Karpas-422 (cell line): ENCODE measurements around the gene HIGD2A. TPM values are rescaled to one million over a fixed set of nuclear protein-coding genes. Genes with fewer than 3 reads are reported as not detected.
A peak's percentile ranks its signal among the peaks of the same experiment; 100 is the strongest.

Source experiments
- DNase-seq: peaks from one replicate; pipeline ENCODE4 v3.0.0-alpha.2; 2015
- H2AFZ ChIP-seq: fragments of 200-600 bp; sonication (generic); 2 replicates; pipeline ENCODE4 v1.6.1; 2014; ENCODE audit warnings: antibody characterized with exemption, low read length, mixed read lengths
- H3K27ac ChIP-seq: fragments of 200-600 bp; sonication (generic); 2 replicates; pipeline ENCODE4 v1.5.1; 2014; ENCODE audit warnings: mild to moderate bottlenecking, low read length, moderate library complexity
- H3K27me3 ChIP-seq: fragments of 200-600 bp; sonication (generic); 2 replicates; pipeline ENCODE4 v1.6.1; 2014; ENCODE audit warnings: low read length, mixed read lengths
- H3K36me3 ChIP-seq: fragments of 200-600 bp; sonication (generic); 2 replicates; pipeline ENCODE4 v1.6.1; 2014; ENCODE audit warnings: low read length, mixed read lengths; ENCODE audit not compliant: insufficient read depth
- H3K4me1 ChIP-seq: fragments of 200-600 bp; sonication (generic); 2 replicates; pipeline ENCODE4 v1.6.1; 2014; ENCODE audit warnings: mild to moderate bottlenecking, low read length, mixed read lengths
- H3K4me2 ChIP-seq: fragments of 200-600 bp; sonication (generic); 2 replicates; pipeline ENCODE4 v1.6.1; 2014; ENCODE audit warnings: low read length, low read depth, mild to moderate bottlenecking; ENCODE audit not compliant: poor library complexity, severe bottlenecking
- H3K4me3 ChIP-seq: fragments of 200-600 bp; sonication (generic); 2 replicates; pipeline ENCODE4 v1.5.1; 2014; ENCODE audit warnings: mild to moderate bottlenecking, antibody characterized with exemption, low read length, mixed read lengths
- H3K79me2 ChIP-seq: fragments of 200-600 bp; sonication (generic); 2 replicates; pipeline ENCODE4 v1.6.1; 2014; ENCODE audit warnings: mild to moderate bottlenecking, low read length, mixed read lengths
- H3K9ac ChIP-seq: fragments of 200-600 bp; sonication (generic); 2 replicates; pipeline ENCODE4 v1.6.0; 2014; ENCODE audit warnings: low read length
- H3K9me2 ChIP-seq: fragments of 200-600 bp; sonication (generic), shearing (Covaris generic); replicated peaks from 2 replicates; pipeline ENCODE4 v1.6.0; 2014; ENCODE audit warnings: mild to moderate bottlenecking, low read length, moderate library complexity; ENCODE audit not compliant: insufficient read depth
- H3K9me3 ChIP-seq: fragments of 300-700, 200-600 bp; sonication (generic); 2 replicates; pipeline ENCODE4 v1.6.1; 2014; ENCODE audit warnings: low read length, mixed read lengths
- H4K20me1 ChIP-seq: fragments of 200-600 bp; sonication (generic); 2 replicates; pipeline ENCODE4 v1.6.1; 2014; ENCODE audit warnings: mild to moderate bottlenecking, antibody characterized with exemption, low read length, low read depth; ENCODE audit not compliant: insufficient read depth
- total RNA-seq: library from RNA; depleted of rRNA; stranded (reverse); fragments of >200 nt; shearing (Covaris generic); gene quantifications from 2 replicates; pipeline ENCODE4 v1.2.3, GENCODE V29; 2014; ENCODE audit warnings: low replicate concordance; rRNA removed

The HIGD2A gene, protein sequence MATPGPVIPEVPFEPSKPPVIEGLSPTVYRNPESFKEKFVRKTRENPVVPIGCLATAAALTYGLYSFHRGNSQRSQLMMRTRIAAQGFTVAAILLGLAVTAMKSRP
- total RNA-seq, result 146 and 207 TPM in 2 replicates

DNA sequence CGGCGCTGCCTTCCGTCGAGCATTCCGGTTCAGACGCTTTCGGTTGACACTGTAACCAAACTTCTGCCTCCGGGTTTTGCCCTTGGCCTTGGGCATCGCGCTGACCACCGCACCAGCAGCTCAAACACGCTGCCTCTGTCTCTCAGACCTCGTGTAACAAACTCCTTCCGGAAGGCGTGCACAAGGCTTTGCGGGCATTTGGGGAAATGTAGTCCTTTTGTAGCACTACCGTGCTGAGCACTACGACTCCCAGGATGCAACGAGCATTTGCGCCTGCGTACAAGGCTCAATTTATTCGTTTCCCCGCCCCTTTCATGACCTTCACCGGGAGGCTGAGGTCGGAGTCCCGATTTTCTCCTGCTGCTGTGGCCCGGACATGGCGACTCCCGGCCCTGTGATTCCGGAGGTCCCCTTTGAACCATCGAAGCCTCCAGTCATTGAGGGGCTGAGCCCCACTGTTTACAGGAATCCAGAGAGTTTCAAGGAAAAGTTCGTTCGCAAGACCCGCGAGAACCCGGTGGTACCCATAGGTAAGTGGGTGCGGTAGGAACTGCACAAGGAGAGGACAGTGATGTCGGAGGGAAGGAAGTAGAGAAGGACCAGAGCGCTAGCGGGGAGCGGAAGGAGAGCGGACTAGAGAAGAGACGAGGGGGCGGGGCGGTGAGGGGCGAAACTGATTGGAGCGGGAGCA, at the start of gene HIGD2A, which contains the start of gene NOP16:
Gene HIGD2A, plus strand, starts transcription at position 308 of the 691 bp plus-strand sequence. Its CDS starts 69 bp downstream, at position 377.
Gene NOP16, minus strand, starts transcription at position 155 of the 691 bp plus-strand sequence. Its CDS starts 59 bp downstream, at position 96.
- H3K79me2 ChIP-seq, result peaks cover 59% of the 10 kb centered on the region
- peak within 1 kb of the TSS; percentile 90 for H3K4me2 ChIP-seq
- H3K9ac ChIP-seq, result peak within 1 kb of the TSS; percentile 92
- no peaks in the 10 kb centered on the region for H3K9me3 ChIP-seq
- peak within 1 kb of the TSS; percentile 92 for H3K27ac ChIP-seq
- no peaks in the 10 kb centered on the region for H3K9me2 ChIP-seq
- peaks cover 40% of the 10 kb centered on the region for H3K36me3 ChIP-seq
- no peaks in the 10 kb centered on the region for H3K27me3 ChIP-seq
- peak within 1 kb of the TSS; percentile 89; the same call in 1 of the 2 replicates for H2AFZ ChIP-seq
- peak; percentile 100 for DNase-seq
- peaks cover 26% of the 10 kb centered on the region for H4K20me1 ChIP-seq
- H3K4me1 ChIP-seq, result peaks cover 25% of the 10 kb centered on the region
- peak within 1 kb of the TSS; percentile 88 for H3K4me3 ChIP-seq

DNA sequence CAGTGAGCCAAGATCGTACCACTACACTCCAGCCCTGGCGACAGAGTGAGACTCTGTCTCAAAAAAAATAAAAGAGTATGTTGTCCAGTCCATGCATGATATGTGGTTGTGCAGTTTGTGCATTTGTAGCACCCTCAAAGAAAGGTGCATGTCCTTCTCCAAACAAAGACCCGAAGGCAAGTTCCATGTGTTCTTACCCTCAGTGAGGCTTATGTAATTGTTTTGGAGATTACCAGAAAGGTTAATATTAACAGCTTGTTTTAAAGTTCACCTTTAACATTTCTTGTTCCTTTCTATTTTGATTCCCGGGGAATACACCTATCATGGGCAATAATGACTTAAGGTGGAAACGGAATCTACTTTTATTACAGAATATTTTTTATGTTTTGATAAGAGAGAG, 49.2 kb upstream of the HIGD2A start:
- peaks cover 9% of the 10 kb centered on the region for H3K4me1 ChIP-seq
- H3K36me3 ChIP-seq, result peaks cover 11% of the 10 kb centered on the region; the same call in 1 of the 2 replicates
- H3K27me3 ChIP-seq, result no peaks in the 10 kb centered on the region
- no peak overlapping the region for H3K27ac ChIP-seq
- DNase-seq, result no peak
- no peak overlapping the region for H3K9ac ChIP-seq
- H3K9me2 ChIP-seq, result no peaks in the 10 kb centered on the region
- no peak overlapping the region for H2AFZ ChIP-seq
- no peaks in the 10 kb centered on the region for H3K9me3 ChIP-seq
- no peak overlapping the region for H3K4me2 ChIP-seq
- H3K79me2 ChIP-seq, result no peaks in the 10 kb centered on the region
- no peak overlapping the region for H3K4me3 ChIP-seq
- no peaks in the 10 kb centered on the region for H4K20me1 ChIP-seq

DNA sequence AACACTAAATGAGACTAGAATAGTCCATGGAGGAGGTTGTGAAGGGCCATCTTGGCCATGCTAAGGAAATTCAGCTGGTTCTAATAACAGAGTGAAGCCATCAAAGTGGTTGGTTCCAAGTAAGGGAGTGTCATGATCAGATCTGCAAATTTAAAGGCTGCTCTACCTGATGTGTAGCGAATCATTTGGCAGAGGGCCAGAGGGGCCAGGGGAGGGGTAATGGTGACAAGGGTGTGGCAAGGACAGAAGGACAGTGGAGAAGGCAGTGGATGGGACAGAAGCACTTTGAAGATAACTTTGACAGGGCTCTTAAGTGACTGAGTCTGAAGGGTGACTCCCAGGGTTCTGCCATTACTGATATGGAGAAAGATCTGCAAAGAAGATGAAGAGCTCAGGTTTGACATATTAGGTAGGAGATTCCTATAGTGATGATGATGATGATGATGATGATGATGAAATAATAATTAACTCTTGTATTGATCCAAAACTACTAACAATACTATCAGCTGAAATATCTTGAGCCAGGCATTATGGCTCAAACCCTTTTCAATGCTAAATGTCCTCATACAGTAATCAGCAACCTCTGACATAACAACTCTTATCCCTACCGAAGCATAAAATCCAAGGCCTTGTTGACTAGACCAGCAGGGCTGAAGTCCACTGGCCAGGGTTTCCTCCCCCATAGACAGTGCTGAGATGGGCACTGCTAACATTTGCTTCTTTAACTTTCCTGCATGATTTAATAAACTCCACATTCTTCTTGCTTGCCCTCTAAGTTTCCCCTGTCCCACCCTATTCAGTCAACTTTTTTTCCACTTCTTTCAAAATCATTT, 47.0 kb upstream of the HIGD2A start:
- Histone ChIP-seq H3K4me2 (no peak overlapping the region), H2AFZ (no peak overlapping the region)

DNA sequence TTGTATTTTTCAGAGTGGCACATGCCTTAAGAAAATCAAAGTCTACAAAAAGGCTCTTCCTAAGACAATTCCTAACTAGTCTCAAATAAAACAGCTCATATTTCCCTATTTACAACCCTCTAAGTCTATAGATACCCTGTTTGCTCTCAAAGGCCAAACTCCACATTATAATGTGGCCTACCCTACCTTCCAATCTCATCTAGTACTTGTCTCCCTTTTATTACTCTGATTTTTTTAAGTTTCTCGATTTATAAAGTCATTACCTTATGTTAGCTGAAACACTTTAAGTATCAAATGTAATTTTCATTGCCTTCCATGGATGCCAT, 46.4 kb upstream of the HIGD2A start:
- no peaks in the 10 kb centered on the region for H3K9me3 ChIP-seq
- no peaks in the 10 kb centered on the region for H3K9me2 ChIP-seq
- no peak overlapping the region for H3K9ac ChIP-seq
- no peak overlapping the region for H2AFZ ChIP-seq
- no peaks in the 10 kb centered on the region for H3K27me3 ChIP-seq
- H4K20me1 ChIP-seq, result no peaks in the 10 kb centered on the region
- no peak for DNase-seq
- H3K79me2 ChIP-seq, result no peaks in the 10 kb centered on the region
- H3K4me3 ChIP-seq, result no peak overlapping the region
- H3K27ac ChIP-seq, result no peak overlapping the region
- H3K4me1 ChIP-seq, result peaks cover 9% of the 10 kb centered on the region
- no peak overlapping the region for H3K4me2 ChIP-seq
- H3K36me3 ChIP-seq, result peaks cover 30% of the 10 kb centered on the region; the same call in 1 of the 2 replicates

More for the DNA sequence above, 47.0 kb upstream of the HIGD2A start:
- Histone ChIP-seq H3K9me2 (no peaks in the 10 kb centered on the region), H3K36me3 (peaks cover 31% of the 10 kb centered on the region; the same call in 1 of the 2 replicates), H3K4me3 (no peak overlapping the region), H3K9ac (no peak overlapping the region), H4K20me1 (no peaks in the 10 kb centered on the region), H3K79me2 (no peaks in the 10 kb centered on the region), H3K4me1 (peaks cover 9% of the 10 kb centered on the region), H3K9me3 (no peaks in the 10 kb centered on the region), H3K27ac (no peak overlapping the region), H3K27me3 (no peaks in the 10 kb centered on the region)
- no peak for DNase-seq

DNA sequence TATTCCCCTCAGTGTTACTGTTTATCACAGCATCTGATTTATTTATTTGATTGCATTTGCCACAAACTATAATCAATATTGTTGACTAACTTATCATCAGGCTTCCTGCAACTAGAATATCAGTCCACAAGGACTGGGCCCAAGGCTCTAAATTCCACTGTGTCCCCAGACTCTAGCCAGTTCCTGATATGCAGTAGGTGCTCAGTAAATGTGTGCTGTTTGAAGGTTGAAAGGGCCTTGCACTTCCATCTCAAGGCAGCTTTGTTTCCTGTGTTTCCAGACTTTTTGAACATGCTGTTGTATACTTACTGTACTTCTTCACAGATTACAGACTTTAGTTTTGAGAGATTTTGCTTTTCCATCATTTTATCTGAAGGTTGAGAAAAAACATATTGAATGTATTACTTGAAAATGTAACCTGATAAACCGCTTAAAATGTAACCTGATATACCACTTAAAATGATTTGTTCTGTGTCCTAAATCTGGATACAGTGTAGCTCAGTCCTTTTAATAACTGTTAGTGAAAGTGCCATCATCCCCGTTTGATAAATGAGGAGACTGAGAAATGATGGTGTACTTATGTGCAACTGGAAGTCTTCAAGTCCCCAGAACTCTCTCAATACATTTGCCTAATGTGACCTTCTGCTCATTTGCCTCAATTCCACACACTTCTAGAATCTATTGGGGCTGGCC, 45.6 kb upstream of the HIGD2A start:
- peaks cover 9% of the 10 kb centered on the region for H3K4me1 ChIP-seq
- H4K20me1 ChIP-seq, result no peaks in the 10 kb centered on the region
- H3K9ac ChIP-seq, result no peak overlapping the region
- 0 out of 2 replicates have a peak overlapping the region, but pooled peaks have one; percentile 17 for H3K27ac ChIP-seq
- peaks cover 25% of the 10 kb centered on the region; the same call in 1 of the 2 replicates for H3K36me3 ChIP-seq
- no peaks in the 10 kb centered on the region for H3K9me2 ChIP-seq
- H3K27me3 ChIP-seq, result no peaks in the 10 kb centered on the region
- H2AFZ ChIP-seq, result no peak overlapping the region
- H3K79me2 ChIP-seq, result no peaks in the 10 kb centered on the region
- no peak overlapping the region for H3K4me2 ChIP-seq
- no peak overlapping the region for H3K4me3 ChIP-seq
- DNase-seq, result no peak
- H3K9me3 ChIP-seq, result no peaks in the 10 kb centered on the region

DNA sequence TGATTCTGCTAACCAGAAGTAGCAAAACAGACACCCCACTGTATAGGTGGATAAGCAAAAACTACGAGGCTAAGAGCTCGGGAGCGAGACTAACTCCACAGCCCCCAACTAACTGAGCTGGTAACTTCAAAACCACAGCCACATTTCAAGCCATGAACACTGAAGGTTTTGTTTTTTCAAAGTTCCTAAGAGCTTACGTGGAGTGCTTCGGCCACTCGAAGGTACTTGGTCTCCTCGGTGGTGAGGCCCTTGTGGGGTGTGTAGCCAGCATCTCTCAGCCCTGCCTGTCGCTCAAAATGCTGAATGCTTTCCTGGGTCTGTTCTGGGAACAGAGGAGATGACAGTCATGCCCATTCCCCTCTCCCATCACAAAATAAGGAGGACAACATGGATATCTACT, 38.1 kb upstream of the HIGD2A start:
- H3K79me2 ChIP-seq, result peaks cover 53% of the 10 kb centered on the region
- DNase-seq, result no peak
- H3K27ac ChIP-seq, result no peak overlapping the region
- no peaks in the 10 kb centered on the region for H3K4me1 ChIP-seq
- peaks cover 49% of the 10 kb centered on the region; the same call in 1 of the 2 replicates for H3K36me3 ChIP-seq
- H3K9me2 ChIP-seq, result no peaks in the 10 kb centered on the region
- H3K4me3 ChIP-seq, result no peak overlapping the region
- no peaks in the 10 kb centered on the region for H3K9me3 ChIP-seq
- H3K4me2 ChIP-seq, result no peak overlapping the region
- H3K9ac ChIP-seq, result no peak overlapping the region
- peaks cover 8% of the 10 kb centered on the region; the same call in 1 of the 2 replicates for H4K20me1 ChIP-seq
- no peaks in the 10 kb centered on the region for H3K27me3 ChIP-seq
- H2AFZ ChIP-seq, result no peak overlapping the region

DNA sequence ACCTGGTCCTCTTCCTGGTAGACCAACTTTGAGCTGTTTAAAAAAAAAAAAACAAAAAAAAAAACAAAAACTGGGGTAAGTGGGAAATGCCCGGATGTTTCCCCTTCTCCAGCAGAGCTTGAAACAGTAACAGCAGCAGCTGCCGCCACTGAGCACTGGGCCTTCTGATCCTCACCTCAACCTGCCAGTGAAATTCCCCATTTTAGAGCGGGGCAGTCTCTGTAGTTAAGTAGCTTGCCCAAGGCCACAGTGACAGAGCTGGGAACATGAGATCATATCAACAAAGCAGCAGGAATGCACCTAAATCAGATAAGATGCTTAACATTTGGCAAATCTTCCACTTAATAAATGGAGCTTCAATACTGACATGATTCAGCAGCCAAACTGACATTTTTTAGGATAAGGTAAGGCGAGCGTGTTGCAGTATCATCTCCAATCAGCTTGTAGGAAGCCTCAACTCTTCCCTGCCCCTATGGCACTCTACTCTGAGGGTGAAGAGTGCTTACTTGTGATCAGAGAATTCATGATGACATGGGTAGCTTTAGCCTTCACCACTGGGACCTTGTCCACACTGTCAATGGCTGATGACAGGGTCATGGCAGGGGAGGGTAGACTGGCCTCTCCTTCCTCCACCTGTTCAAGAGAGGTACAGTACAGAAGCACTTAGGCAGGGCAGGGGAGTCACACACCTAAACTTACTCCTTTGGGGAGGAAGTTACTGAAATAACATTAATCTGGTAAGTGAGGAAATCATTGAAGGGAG, 36.3 kb upstream of the HIGD2A start:
- Histone ChIP-seq H3K36me3 (peaks cover 47% of the 10 kb centered on the region; the same call in 1 of the 2 replicates), H3K79me2 (peaks cover 72% of the 10 kb centered on the region), H3K27me3 (no peaks in the 10 kb centered on the region), H2AFZ (no peak overlapping the region), H3K4me3 (no peak overlapping the region), H3K9me3 (no peaks in the 10 kb centered on the region), H3K9me2 (no peaks in the 10 kb centered on the region), H3K27ac (no peak overlapping the region), H3K4me2 (no peak overlapping the region), H3K9ac (no peak overlapping the region), H3K4me1 (no peaks in the 10 kb centered on the region), H4K20me1 (peaks cover 22% of the 10 kb centered on the region; the same call in 1 of the 2 replicates)
- DNase-seq, result no peak
